DOHH2 (cell line): Measurements from ENCODE around the gene HAO2.

Source experiments
- H3F3A ChIP-seq: fragments of 200-600 bp; sonication (generic), shearing (Covaris generic); 2 replicates; pipeline ENCODE4 v1.6.0; 2016; ENCODE audit warnings: antibody characterized with exemption, mild to moderate bottlenecking; ENCODE audit not compliant: control insufficient read depth, insufficient read depth
- H3K27ac ChIP-seq: fragments of 200-600 bp; sonication (generic); 2 replicates; pipeline ENCODE4 v1.5.1; 2014; ENCODE audit warnings: low read depth, mild to moderate bottlenecking, low read length, moderate library complexity
- H3K27me3 ChIP-seq: fragments of 200-600 bp; sonication (generic); 2 replicates; pipeline ENCODE4 v1.6.1; 2014; ENCODE audit warnings: mild to moderate bottlenecking, low read length, mixed read lengths; ENCODE audit not compliant: control insufficient read depth
- H3K36me3 ChIP-seq: fragments of 200-600 bp; sonication (generic); 2 replicates; pipeline ENCODE4 v1.6.1; 2014; ENCODE audit warnings: mild to moderate bottlenecking, low read length, moderate library complexity, mixed read lengths; ENCODE audit not compliant: control insufficient read depth
- H3K4me1 ChIP-seq: fragments of 200-600 bp; sonication (generic); 2 replicates; pipeline ENCODE4 v1.6.1; 2014; ENCODE audit warnings: mild to moderate bottlenecking, low read length, mixed read lengths; ENCODE audit not compliant: control insufficient read depth
- H3K4me2 ChIP-seq: fragments of 200-600 bp; sonication (generic); 2 replicates; pipeline ENCODE4 v1.6.0; 2014; ENCODE audit warnings: mild to moderate bottlenecking, low read length, moderate library complexity
- H3K4me3 ChIP-seq: fragments of 200-600 bp; sonication (generic); 2 replicates; pipeline ENCODE4 v1.5.1; 2014; ENCODE audit warnings: mild to moderate bottlenecking, low read length, mixed read lengths
- H3K79me2 ChIP-seq: fragments of 200-600 bp; sonication (generic); 2 replicates; pipeline ENCODE4 v1.6.1; 2014; ENCODE audit warnings: mild to moderate bottlenecking, low read length, mixed read lengths; ENCODE audit not compliant: control insufficient read depth
- H3K9me2 ChIP-seq: fragments of 200-600 bp; sonication (generic); replicated peaks from 2 replicates; pipeline ENCODE4 v1.6.1; 2014; ENCODE audit warnings: mild to moderate bottlenecking, low read length, mixed read lengths; ENCODE audit not compliant: control insufficient read depth
- H3K9me3 ChIP-seq: fragments of 200-600 bp; sonication (generic); 2 replicates; pipeline ENCODE4 v1.6.1; 2014; ENCODE audit warnings: antibody characterized with exemption, low read length, mixed read lengths; ENCODE audit not compliant: control insufficient read depth, insufficient read depth
- H4K20me1 ChIP-seq: fragments of 200-600 bp; sonication (generic); 2 replicates; pipeline ENCODE4 v1.6.0; 2014; ENCODE audit warnings: low read depth, mild to moderate bottlenecking, antibody characterized with exemption, low read length, moderate library complexity; ENCODE audit not compliant: control insufficient read depth, insufficient read depth
- EZH2phosphoT487 ChIP-seq: fragments of 200-600 bp; sonication (generic); IDR thresholded peaks from 2 replicates; pipeline ENCODE4 v1.6.1; 2017; ENCODE audit warnings: borderline replicate concordance, mild to moderate bottlenecking, antibody characterized with exemption, low read length, moderate library complexity, mixed read lengths
- TF ChIP-seq, protein P1 (sequence below): fragments of 200-600 bp; sonication (generic); IDR thresholded peaks from one replicate; pipeline ENCODE4 v1.5.1; 2014; ENCODE audit warnings: antibody characterized with exemption, mild to moderate bottlenecking, low read depth, low read length; ENCODE audit not compliant: poor library complexity, severe bottlenecking

HAO2 gene

DNA sequence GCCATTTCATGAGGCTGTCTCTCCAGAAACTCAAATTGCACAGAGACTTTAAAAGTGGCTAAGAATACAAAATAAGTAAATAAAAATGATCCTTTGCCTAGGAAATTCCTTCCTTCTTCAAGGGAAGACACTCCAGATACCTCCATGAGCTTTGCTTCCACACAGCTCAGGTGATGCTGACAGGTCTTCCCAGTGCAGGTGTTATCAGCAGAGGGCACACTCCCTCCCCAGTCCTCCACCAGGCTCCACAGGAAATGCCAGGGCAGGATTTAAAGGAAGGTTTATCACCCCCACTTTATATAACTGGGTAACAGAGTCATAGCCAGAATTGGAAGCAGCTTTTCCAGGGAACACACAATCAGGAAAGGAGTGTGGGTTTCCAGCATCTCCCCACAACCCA is 52.1 kb downstream of the HAO2 start:
- Histone ChIP-seq H3K9me2 (no peaks in the 10 kb centered on the region), H3K27ac (no peak overlapping the region), H3F3A (no peaks in the 10 kb centered on the region), H3K36me3 (no peaks in the 10 kb centered on the region), H4K20me1 (no peaks in the 10 kb centered on the region), H3K4me1 (no peaks in the 10 kb centered on the region), H3K79me2 (no peaks in the 10 kb centered on the region), H3K9me3 (no peaks in the 10 kb centered on the region), H3K4me3 (no peak overlapping the region), H3K27me3 (no peaks in the 10 kb centered on the region), H3K4me2 (no peak overlapping the region)
- TF ChIP-seq EZH2phosphoT487: no peak
- TF ChIP-seq, protein P1, sequence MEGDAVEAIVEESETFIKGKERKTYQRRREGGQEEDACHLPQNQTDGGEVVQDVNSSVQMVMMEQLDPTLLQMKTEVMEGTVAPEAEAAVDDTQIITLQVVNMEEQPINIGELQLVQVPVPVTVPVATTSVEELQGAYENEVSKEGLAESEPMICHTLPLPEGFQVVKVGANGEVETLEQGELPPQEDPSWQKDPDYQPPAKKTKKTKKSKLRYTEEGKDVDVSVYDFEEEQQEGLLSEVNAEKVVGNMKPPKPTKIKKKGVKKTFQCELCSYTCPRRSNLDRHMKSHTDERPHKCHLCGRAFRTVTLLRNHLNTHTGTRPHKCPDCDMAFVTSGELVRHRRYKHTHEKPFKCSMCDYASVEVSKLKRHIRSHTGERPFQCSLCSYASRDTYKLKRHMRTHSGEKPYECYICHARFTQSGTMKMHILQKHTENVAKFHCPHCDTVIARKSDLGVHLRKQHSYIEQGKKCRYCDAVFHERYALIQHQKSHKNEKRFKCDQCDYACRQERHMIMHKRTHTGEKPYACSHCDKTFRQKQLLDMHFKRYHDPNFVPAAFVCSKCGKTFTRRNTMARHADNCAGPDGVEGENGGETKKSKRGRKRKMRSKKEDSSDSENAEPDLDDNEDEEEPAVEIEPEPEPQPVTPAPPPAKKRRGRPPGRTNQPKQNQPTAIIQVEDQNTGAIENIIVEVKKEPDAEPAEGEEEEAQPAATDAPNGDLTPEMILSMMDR: no peak

DNA sequence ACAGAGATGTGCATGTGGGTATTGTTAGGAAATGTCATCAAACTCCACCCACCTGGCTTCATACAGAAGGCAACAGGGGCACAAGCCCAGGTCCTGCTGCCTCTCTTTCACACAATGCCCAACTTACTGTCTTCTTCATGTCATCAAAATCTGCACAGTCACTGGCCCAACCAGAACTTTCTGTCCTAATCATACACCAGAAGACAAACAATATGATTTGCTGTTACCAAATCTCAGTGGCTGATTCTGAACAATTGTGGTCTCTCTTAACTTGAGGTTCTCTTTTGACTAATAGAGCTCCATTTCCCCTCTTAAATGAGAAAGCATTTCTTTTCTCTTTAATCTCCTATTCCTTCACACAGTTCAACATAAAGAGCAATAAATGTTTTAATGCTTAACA is 54.0 kb downstream of the HAO2 start:
- Histone ChIP-seq H3K4me1 (no peaks in the 10 kb centered on the region), H3K9me3 (no peaks in the 10 kb centered on the region), H3K27ac (no peak overlapping the region), H3F3A (no peaks in the 10 kb centered on the region), H3K9me2 (no peaks in the 10 kb centered on the region), H3K4me2 (no peak overlapping the region), H3K4me3 (no peak overlapping the region), H3K36me3 (no peaks in the 10 kb centered on the region), H3K79me2 (no peaks in the 10 kb centered on the region), H3K27me3 (no peaks in the 10 kb centered on the region), H4K20me1 (no peaks in the 10 kb centered on the region)
- no peak for TF ChIP-seq EZH2phosphoT487
- TF ChIP-seq, protein P1: no peak

DNA sequence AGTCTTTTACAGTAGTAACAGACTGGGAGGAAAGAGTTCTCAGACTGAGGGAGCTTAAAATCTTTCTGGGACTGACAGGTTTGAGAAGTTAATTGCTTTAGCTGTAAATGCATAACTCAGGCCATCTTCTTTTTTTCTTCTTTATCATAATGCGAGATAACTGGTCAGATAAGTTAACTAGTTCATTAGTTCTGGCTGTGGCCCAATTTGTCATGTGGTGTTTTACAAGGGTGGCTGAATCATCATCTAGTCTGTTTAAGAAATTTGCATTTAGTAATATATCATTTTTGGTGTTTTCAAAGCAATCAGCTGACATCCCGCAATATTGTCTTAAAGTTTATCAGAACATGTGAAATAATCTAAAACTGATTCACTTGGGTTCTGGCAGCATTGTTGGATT is 60.4 kb downstream of the HAO2 start:
- Histone ChIP-seq H3K9me3 (no peaks in the 10 kb centered on the region), H3K4me1 (no peaks in the 10 kb centered on the region), H3K9me2 (no peaks in the 10 kb centered on the region), H4K20me1 (no peaks in the 10 kb centered on the region), H3K79me2 (no peaks in the 10 kb centered on the region), H3K4me3 (no peak overlapping the region), H3K36me3 (no peaks in the 10 kb centered on the region), H3F3A (no peaks in the 10 kb centered on the region), H3K27ac (no peak overlapping the region), H3K27me3 (no peaks in the 10 kb centered on the region), H3K4me2 (no peak overlapping the region)
- TF ChIP-seq, protein P1: no peak
- TF ChIP-seq EZH2phosphoT487: no peak

DNA sequence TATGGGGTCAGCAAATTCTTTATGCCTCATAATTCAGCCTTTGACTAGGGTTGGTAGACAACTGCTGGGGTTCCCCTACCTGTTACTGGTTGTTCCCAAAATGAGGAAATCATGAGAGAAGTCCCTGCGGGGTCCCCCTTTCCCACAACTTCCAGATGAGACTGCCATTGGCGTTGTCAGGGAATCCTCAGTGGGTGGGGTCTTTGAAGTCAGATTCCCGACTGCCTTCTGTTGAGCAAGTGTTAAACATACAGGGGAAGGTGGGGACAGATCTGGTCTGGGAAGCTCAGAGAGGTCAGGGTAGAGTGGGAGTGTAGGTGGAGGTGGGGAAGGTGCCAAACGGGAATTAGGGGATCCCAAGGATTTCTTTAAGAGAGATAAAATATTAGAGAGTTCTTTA is 61.1 kb downstream of the HAO2 start:
- Histone ChIP-seq H3K4me2 (no peak overlapping the region), H3K79me2 (no peaks in the 10 kb centered on the region), H3K36me3 (no peaks in the 10 kb centered on the region), H3K9me3 (no peaks in the 10 kb centered on the region), H4K20me1 (no peaks in the 10 kb centered on the region), H3K9me2 (no peaks in the 10 kb centered on the region), H3K27me3 (no peaks in the 10 kb centered on the region), H3F3A (no peaks in the 10 kb centered on the region), H3K27ac (no peak overlapping the region), H3K4me1 (no peaks in the 10 kb centered on the region), H3K4me3 (no peak overlapping the region)
- TF ChIP-seq, protein P1: no peak
- no peak for TF ChIP-seq EZH2phosphoT487
